Fibroblast of mammary gland (primary cell): ENCODE data around the gene NAPB.

Source experiments
- DNase-seq: peaks from one replicate; pipeline ENCODE4 v3.0.0-alpha.2; 2010; ENCODE audit warnings: low read depth
- H3K4me3 ChIP-seq: 2 replicates; pipeline ENCODE4 v1.5.1; 2011; ENCODE audit warnings: low read depth, mild to moderate bottlenecking, low read length, moderate library complexity; ENCODE audit not compliant: control insufficient read depth
- CTCF ChIP-seq: conservative IDR thresholded peaks from 2 replicates; pipeline ENCODE4 v1.5.1; 2011; ENCODE audit warnings: low read depth, low read length, inconsistent platforms; ENCODE audit not compliant: control insufficient read depth, insufficient read depth

NAPB gene

GRCh38 chr20:23365390-23366165 is 55.7 kb downstream of the NAPB start:
- no peak overlapping the region for H3K4me3 ChIP-seq
- no peak for DNase-seq
- no peak for TF ChIP-seq CTCF

- no peak for TF ChIP-seq CTCF
- no peak for DNase-seq
- peak overlapping the region; percentile 76 for H3K4me3 ChIP-seq
Observed at GRCh38 chr20:23363257-23363649, 58.0 kb downstream of the NAPB start.

- DNase-seq, result no peak
Observed at GRCh38 chr20:23362392-23363256, 58.7 kb downstream of the NAPB start.

GRCh38 chr20:23361476-23362391 is 59.6 kb downstream of the NAPB start, which contains the start of gene GZF1:
GZF1 (plus strand) TSS chr20:23362182; CDS start chr20:23364384, 2,202 bp downstream.
- no peak for TF ChIP-seq CTCF
- H3K4me3 ChIP-seq, result peak within 1 kb of the TSS; percentile 76
- DNase-seq, result peak; percentile 97

More at GRCh38 chr20:23362392-23363256, 58.7 kb downstream of the NAPB start:
- TF ChIP-seq CTCF, result no peak
- H3K4me3 ChIP-seq, result peak overlapping the region; percentile 76

- no peak for TF ChIP-seq CTCF
- peak; percentile 62 for DNase-seq
Observed at GRCh38 chr20:23361119-23361475, 60.2 kb downstream of the NAPB start.

GRCh38 chr20:23360531-23360930 is 60.8 kb downstream of the NAPB start:
- DNase-seq, result no peak
- no peak for TF ChIP-seq CTCF
- no peak overlapping the region for H3K4me3 ChIP-seq

More at GRCh38 chr20:23361119-23361475, 60.2 kb downstream of the NAPB start:
- H3K4me3 ChIP-seq, result peak overlapping the region; percentile 62
